GM15510 (cell line): Measurements from ENCODE around the gene GTF3C4.

Experiments
- POLR2A ChIP-seq: IDR thresholded peaks from 3 replicates; pipeline ENCODE4 v1.6.1; 2011; ENCODE audit warnings: borderline replicate concordance; ENCODE audit not compliant: insufficient read length; ENCODE audit errors: extremely low read depth

GTF3C4 gene

DNA sequence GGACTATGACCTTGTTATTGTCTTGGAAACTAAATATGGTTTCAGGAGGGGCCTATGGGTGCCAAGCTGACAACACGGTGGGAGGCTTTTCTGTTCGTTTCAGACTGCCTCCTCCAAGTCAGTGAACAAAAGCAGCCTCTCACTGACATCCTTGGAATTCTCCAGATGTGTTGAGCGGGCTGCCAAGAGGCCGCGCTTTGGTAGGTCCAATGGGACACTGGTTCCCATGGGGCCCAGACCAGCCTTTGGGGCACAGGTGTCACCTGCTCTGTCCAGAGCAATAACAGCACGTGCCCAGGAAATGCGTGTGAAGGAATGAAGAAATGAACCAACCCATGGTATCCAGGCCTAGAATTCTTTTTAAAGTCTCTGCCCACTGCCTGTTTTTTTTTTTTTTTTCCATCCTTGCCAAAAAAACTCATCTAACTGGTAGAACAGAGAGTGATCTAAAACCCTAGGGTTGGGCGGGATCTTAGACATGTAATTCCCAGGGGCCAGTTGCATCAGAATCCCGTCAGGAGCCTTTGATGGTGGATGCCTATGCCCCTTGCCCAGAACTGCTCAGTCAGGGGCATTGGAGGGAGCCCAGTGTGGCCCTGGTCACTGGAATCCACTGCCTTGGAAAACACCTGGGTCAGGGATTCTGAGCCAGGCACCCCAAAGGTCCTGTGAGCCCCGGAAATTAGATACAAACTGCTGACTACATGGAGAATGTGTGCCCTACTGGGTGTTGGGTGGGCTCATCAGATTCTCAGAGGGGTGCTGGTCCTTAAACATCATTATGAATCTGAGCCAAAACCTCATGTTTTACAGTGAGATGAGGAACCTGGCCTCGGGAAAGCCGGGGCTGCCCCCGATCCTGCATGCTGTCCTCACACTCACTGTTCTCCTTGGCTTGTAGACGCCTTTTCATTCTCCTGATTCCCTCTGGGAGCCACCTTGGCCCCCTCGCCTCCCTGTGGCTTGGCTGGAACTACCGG, 60.1 kb downstream of the GTF3C4 start:
- no peak for TF ChIP-seq POLR2A

GRCh38 chr9:132731230-132731629, 61.0 kb downstream of the GTF3C4 start:
- no peak for TF ChIP-seq POLR2A

DNA sequence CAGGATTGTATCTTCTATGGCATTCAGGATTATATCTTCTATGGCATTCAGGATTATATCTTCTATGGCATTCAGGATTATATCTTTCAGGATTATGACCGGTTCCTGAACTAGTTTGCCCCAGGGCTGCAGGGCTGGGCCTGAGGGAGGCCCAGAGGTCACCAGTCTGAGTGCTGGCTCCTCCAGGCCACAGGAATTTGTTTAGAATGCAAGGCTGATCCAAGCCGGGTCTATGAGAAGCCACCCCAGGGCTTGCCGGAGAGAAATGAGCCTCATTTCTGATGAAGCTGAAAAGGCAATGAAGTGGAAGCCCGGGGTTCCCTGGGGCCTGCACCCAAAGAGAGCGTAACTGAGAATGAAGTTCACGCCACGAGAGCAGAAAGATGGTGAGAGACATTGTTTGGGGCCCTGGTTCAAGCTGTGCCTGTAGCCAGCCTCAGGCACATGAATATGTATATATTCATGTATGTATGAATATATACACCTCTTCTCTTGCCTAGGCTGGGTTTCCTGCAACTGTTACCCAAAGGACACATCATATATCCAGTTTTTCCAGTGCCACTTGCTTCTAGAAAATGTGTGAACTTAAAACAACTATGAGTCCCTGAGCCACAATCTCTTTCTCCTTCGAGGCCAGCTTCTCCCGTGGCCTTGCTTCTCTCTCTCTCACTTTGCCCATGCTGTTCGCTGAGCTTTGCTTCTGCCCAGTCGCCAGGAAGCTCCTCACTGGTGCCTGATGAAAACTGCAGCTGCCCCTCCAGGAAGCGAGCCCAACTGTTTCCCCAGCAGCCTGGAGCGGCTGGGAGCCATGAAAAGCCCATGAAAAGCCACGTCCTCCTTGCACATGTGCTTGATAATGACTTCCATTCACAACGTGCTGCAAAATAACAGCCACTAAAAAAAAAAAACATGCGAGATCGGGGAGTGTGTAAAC, 62.3 kb downstream of the GTF3C4 start:
- no peak for TF ChIP-seq POLR2A

GRCh38 chr9:132733260-132733815, 63.1 kb downstream of the GTF3C4 start:
- no peak for TF ChIP-seq POLR2A

DNA sequence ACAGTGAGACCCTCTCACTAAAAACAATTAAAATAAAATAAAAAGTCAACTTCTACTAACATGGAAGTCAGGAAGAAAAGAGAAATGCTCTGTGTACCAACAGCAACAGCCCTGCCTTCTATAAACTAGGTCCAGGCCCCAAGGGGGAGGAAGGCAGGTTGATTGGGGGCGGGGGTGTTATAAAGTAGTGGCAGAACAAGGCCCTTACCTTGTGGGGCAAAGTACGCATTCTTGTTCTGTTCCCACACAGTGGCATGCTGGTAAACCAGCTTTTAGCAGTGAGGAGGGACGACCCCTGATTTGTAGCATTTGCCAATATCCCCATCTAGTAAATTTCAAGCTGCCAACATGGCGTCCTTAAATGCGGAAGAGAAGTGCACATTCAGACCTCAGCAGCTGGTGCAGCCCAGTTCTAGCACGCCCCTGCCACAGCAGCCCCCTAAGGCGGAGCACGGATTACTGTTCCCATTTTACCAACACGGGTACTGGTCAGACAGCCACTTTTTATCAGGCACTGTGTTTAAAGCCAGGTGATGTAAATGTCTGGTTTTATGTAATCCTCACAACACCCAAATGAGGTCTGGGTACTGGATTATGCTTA, 69.5 kb downstream of the GTF3C4 start:
- no peak for TF ChIP-seq POLR2A

DNA sequence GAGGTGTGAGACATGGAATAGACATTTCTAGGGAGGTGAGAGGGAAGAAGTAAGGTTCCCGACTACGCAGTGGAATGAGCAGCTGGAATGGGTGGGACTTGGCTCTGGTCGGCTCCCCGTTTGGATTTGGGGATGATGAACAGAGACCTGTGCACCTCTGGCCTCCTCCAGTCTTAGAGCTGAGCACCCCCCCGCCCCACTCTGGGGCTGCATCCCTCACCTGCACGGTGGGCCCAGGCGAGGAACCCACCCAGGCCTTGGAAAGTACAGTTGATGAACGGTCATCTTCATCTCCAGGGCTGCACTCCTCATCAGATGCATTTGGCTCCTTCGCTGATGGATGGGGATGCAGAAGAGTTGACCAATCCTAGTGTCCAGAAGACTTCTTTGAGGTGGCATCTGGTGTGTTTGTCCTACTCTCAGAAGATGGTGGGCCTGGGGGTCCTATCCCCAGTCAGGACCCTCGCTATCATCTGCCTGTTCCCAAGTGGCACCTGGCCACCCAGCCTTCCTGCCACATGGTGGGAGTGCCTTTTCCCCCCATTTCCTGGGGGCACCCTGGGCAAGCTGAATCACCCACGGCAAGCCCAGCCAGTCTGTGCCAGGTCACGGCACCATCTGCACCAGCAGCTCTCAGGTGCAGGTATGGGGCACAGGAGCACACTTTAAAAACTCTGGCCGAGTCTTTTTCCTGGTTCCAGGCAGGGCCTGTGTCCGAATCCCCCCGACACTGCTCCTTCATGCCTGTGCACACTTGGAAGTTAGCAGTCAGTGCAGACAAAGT, 70.5 kb downstream of the GTF3C4 start:
- no peak for TF ChIP-seq POLR2A

GRCh38 chr9:132742821-132743311, 72.6 kb downstream of the GTF3C4 start:
- TF ChIP-seq POLR2A, result no peak

GRCh38 chr9:132743931-132744479, 73.7 kb downstream of the GTF3C4 start:
- no peak for TF ChIP-seq POLR2A
